Uterus (tissue), 2 donors: ENCODE data around the gene SYCE3.

Experiments
- CTCF ChIP-seq, 4 experiments: fragments of 200-600 bp in 2 of 4; fragments of 450-650 bp in 2 of 4; sonication (generic) in 2 of 4; IDR thresholded peaks; one replicate each; pipeline ENCODE4 v1.5.1; 2016 to 2019; ENCODE audit warnings: antibody characterized with exemption in 4 of 4, mild to moderate bottlenecking in 2 of 4, moderate library complexity in 1 of 4
- POLR2A ChIP-seq, 2 donors: fragments of 450-650 bp; IDR thresholded peaks; one replicate each; pipeline ENCODE4 v1.6.1; 2016; ENCODE audit warnings: antibody characterized with exemption in 2 of 2, mild to moderate bottlenecking in 1 of 2, moderate library complexity in 1 of 2

GRCh38 chr22:50576806-50577696 lies 14.3 kb upstream of the SYCE3 start:
- TF ChIP-seq CTCF (IDR thresholded peaks at IDR 0.05) (no peak), POLR2A (IDR thresholded peaks at IDR 0.05) (no peak)
